ENCODE measurements around the gene PLCXD3. TPM values are rescaled to one million over a fixed set of nuclear protein-coding genes. Genes with fewer than 3 reads are reported as not detected.

Gene PLCXD3
- total and polyA plus RNA-seq, 10 of the 15 experiments (the other 5 are each of a cell fraction or from before 2014, with no cell fraction given) = not detected

GRCh38 chr5:41349846-41350245 lies 160.6 kb downstream of the PLCXD3 start:
- ChIA-PET CTCF (no interaction called here), POLR2A (no interaction called here), RAD21 (ENCODE audit: unreplicated experiment) (no interaction called here), SMC1A (ENCODE audit: uncharacterized antibody, unreplicated experiment) (no interaction called here)
- Histone ChIP-seq H2AFZ (ENCODE audit: control insufficient read depth, low read depth, low read length) (no peak overlapping the region), H3K27ac (ENCODE audit: control insufficient read depth, insufficient read depth) (no peak overlapping the region), H3K4me2 (ENCODE audit: control insufficient read depth, insufficient read depth) (no peak overlapping the region), H3K79me2 (ENCODE audit: control insufficient read depth, insufficient read depth, low read length) (no peaks in the 10 kb centered on the region), H3K4me1 (ENCODE audit: control insufficient read depth, insufficient read depth, low read length) (no peaks in the 10 kb centered on the region), H3K9ac (ENCODE audit: control insufficient read depth, insufficient read depth, low read length) (no peak overlapping the region), H4K20me1 (ENCODE audit: control insufficient read depth, insufficient read depth) (no peaks in the 10 kb centered on the region), H3K36me3 (ENCODE audit: control insufficient read depth in 2 of 2, insufficient read depth in 2 of 2, low read length in 1 of 2) (no peaks in the 10 kb centered on the region), H3K4me3 (no peak overlapping the region), H3K9me3 (replicated peaks; ENCODE audit: control insufficient read depth, insufficient read depth, low read length) (no peaks in the 10 kb centered on the region), H3K27me3 (replicated peaks in 1 of 2; ENCODE audit: control insufficient read depth in 2 of 2, insufficient read depth in 2 of 2, low read length in 1 of 2) (no peaks in the 10 kb centered on the region)
- no TSS peak for BruUV-seq (replicated peaks)
- DNase-seq (ENCODE audit: low read depth, low spot score) (no peak), ATAC-seq (no peak), FAIRE-seq (no peak)
- in situ Hi-C loops (cut with MboI) (no loop called here), intact Hi-C loops (cut with micrococcal nuclease; ENCODE audit: unreplicated experiment) (no loop called here)
- WGBS (ENCODE audit: insufficient coverage, insufficient replicate concordance, low lambda C conversion rate, missing lambda C conversion rate) = 23% methylated on average over 4 of the region's 4 CpGs
- TF ChIP-seq RELA (IDR thresholded peaks at IDR 0.05; ENCODE audit: borderline replicate concordance, partially characterized antibody) (no peak), MTA2 (IDR thresholded peaks at IDR 0.05; ENCODE audit: low read depth) (no peak), BRCA1 (IDR thresholded peaks at IDR 0.05; ENCODE audit: low read depth, low read length) (no peak), YY1 (IDR thresholded peaks at IDR 0.05; ENCODE audit: low read depth, low read length) (no peak), CREB1 (IDR thresholded peaks at IDR 0.05; ENCODE audit: low read depth) (no peak), NR2C2 (IDR thresholded peaks at IDR 0.05; ENCODE audit: borderline replicate concordance, control insufficient read depth, insufficient read length, low read depth) (no peak), ZNF384 (IDR thresholded peaks at IDR 0.05; ENCODE audit: borderline replicate concordance, low read depth, low read length) (no peak), STAT1 (conservative IDR thresholded peaks at IDR 0.05) (no peak), IRF5 (IDR thresholded peaks at IDR 0.05; ENCODE audit: borderline replicate concordance) (no peak), IRF3 (IDR thresholded peaks at IDR 0.05) (no peak), SUPT20H (IDR thresholded peaks at IDR 0.05; ENCODE audit: borderline replicate concordance, control insufficient read depth, low read depth, low read length) (no peak), RAD21 (IDR thresholded peaks at IDR 0.05; ENCODE audit: insufficient read depth, low read depth, low read length) (no peak), CTCF (IDR thresholded peaks at IDR 0.05 in 2 of 3, conservative IDR thresholded peaks at IDR 0.05 in 1 of 3; ENCODE audit: control insufficient read depth in 2 of 3, extremely low read depth in 1 of 3, insufficient read depth in 1 of 3, low read depth in 3 of 3, low read length in 3 of 3) (no peak), LARP7 (IDR thresholded peaks at IDR 0.05) (no peak), BACH1 (IDR thresholded peaks at IDR 0.05; ENCODE audit: borderline replicate concordance) (no peak), BMI1 (IDR thresholded peaks at IDR 0.05; ENCODE audit: borderline replicate concordance) (no peak), E2F8 (IDR thresholded peaks at IDR 0.05; ENCODE audit: low read depth, partially characterized antibody) (no peak), EP300 (IDR thresholded peaks at IDR 0.05; ENCODE audit: borderline replicate concordance in 1 of 2, control insufficient read depth in 1 of 2, low read depth in 2 of 2, low read length in 2 of 2) (no peak)
